ENCODE measurements around the gene TRIM25. TPM values are rescaled to one million over a fixed set of nuclear protein-coding genes. Genes with fewer than 3 reads are reported as not detected.

Gene TRIM25
- total RNA-seq, 3 donors from 2014 or later (not counting 1 experiment from before 2014, with no cell fraction given) = 50.4 to 100 (median 74.5) TPM

GRCh38 chr17:56919717-56920116 is 5.9 kb upstream of the TRIM25 start:
- no peaks in the 10 kb centered on the region for H3K36me3 Mint-ChIP-seq
- no peaks in the 10 kb centered on the region for H3K27me3 ChIP-seq (ENCODE audit: control insufficient read depth, insufficient read depth, low read length)
- H3K4me1 ChIP-seq (ENCODE audit: control insufficient read depth, insufficient read depth, low read length) = peaks cover 7% of the 10 kb centered on the region
- H3K4me1 Mint-ChIP-seq = peaks cover 7 to 13% of the 10 kb centered on the region in 2 donors
- DNase-seq = no peak
- no peak overlapping the region for H3K4me3 Mint-ChIP-seq
- H3K27ac ChIP-seq (ENCODE audit: low read length) = no peak overlapping the region
- no peak overlapping the region for H3K4me3 ChIP-seq (ENCODE audit: low read length)
- no peaks in the 10 kb centered on the region for H3K9me3 Mint-ChIP-seq
- no peak for TF ChIP-seq CTCF (IDR thresholded peaks at IDR 0.05)
- ATAC-seq = no peak
- 100% methylated on average over 1 of the region's 1 CpG for WGBS (ENCODE audit: insufficient coverage)
- H3K9me3 ChIP-seq (ENCODE audit: control insufficient read depth, insufficient read depth, low read length) = no peaks in the 10 kb centered on the region
- intact Hi-C loops (cut with micrococcal nuclease) = no loop called here
- H3K27ac Mint-ChIP-seq = no peak overlapping the region
- H3K27me3 Mint-ChIP-seq (ENCODE audit: low read depth in 2 of 2) = peaks cover 2 to 8% of the 10 kb centered on the region in 2 donors
- H3K36me3 ChIP-seq (ENCODE audit: control insufficient read depth, insufficient read depth, low read length) = no peaks in the 10 kb centered on the region

- Mint-ChIP-seq H3K36me3 (no peaks in the 10 kb centered on the region), H3K27ac (no peak overlapping the region), H3K27me3 (ENCODE audit: low read depth in 2 of 2) (peaks cover 0 to 8% of the 10 kb centered on the region in 2 donors), H3K4me3 (no peak overlapping the region), H3K4me1 (peaks cover 13 to 19% of the 10 kb centered on the region in 2 donors), H3K9me3 (no peaks in the 10 kb centered on the region)
- WGBS (ENCODE audit: insufficient coverage) = 67% methylated on average over 1 of the region's 3 CpGs
- no peak overlapping the region for H3K27ac ChIP-seq (ENCODE audit: low read length)
- no peaks in the 10 kb centered on the region for H3K9me3 ChIP-seq (ENCODE audit: control insufficient read depth, insufficient read depth, low read length)
- H3K4me1 ChIP-seq (ENCODE audit: control insufficient read depth, insufficient read depth, low read length) = peaks cover 13% of the 10 kb centered on the region
- no peaks in the 10 kb centered on the region for H3K27me3 ChIP-seq (ENCODE audit: control insufficient read depth, insufficient read depth, low read length)
- no peaks in the 10 kb centered on the region for H3K36me3 ChIP-seq (ENCODE audit: control insufficient read depth, insufficient read depth, low read length)
- intact Hi-C loops (cut with micrococcal nuclease) = no loop called here
- TF ChIP-seq CTCF (IDR thresholded peaks at IDR 0.05) = no peak
- peak in 1 of 3 donors; percentile 55 for ATAC-seq
- no peak overlapping the region for H3K4me3 ChIP-seq (ENCODE audit: low read length)
- no peak for DNase-seq
These were observed 5.1 kb upstream of the TRIM25 start for GRCh38 chr17:56918916-56919315.

GRCh38 chr17:56917559-56918296 is 3.9 kb upstream of the TRIM25 start:
- Mint-ChIP-seq H3K36me3 (no peaks in the 10 kb centered on the region), H3K4me1 (peaks cover 13 to 25% of the 10 kb centered on the region in 2 donors), H3K4me3 (no peak overlapping the region), H3K9me3 (no peaks in the 10 kb centered on the region), H3K27me3 (ENCODE audit: low read depth in 2 of 2) (peaks cover 0 to 8% of the 10 kb centered on the region in 2 donors), H3K27ac (no peak overlapping the region)
- ATAC-seq (no peak), DNase-seq (no peak)
- whole genome bisulfite sequencing (ENCODE audit: insufficient coverage) = 88% methylated on average over 4 of the region's 4 CpGs
- Histone ChIP-seq H3K27me3 (ENCODE audit: control insufficient read depth, insufficient read depth, low read length) (no peaks in the 10 kb centered on the region), H3K4me1 (ENCODE audit: control insufficient read depth, insufficient read depth, low read length) (peaks cover 20% of the 10 kb centered on the region), H3K36me3 (ENCODE audit: control insufficient read depth, insufficient read depth, low read length) (no peaks in the 10 kb centered on the region), H3K9me3 (ENCODE audit: control insufficient read depth, insufficient read depth, low read length) (no peaks in the 10 kb centered on the region), H3K4me3 (ENCODE audit: low read length) (no peak overlapping the region), H3K27ac (ENCODE audit: low read length) (no peak overlapping the region)
- intact Hi-C loops (cut with micrococcal nuclease) = no loop called here
- no peak for TF ChIP-seq CTCF (IDR thresholded peaks at IDR 0.05)
